Activated CD4-positive, alpha-beta T cell treated with anti-CD3 and anti-CD28 coated beads for 4 hours (primary cell): ENCODE results near the gene ARMC5.
"Not testable (repeated sequence)": the region's sequence is repeated elsewhere in the genome, so short reads cannot be mapped to it uniquely, and the experiment has no call there.

ENCODE experiments used
- DNase-seq, 2 donors: peaks; one replicate each; pipeline ENCODE4 v3.0.0-alpha.2; 2020

Gene ARMC5

DNA sequence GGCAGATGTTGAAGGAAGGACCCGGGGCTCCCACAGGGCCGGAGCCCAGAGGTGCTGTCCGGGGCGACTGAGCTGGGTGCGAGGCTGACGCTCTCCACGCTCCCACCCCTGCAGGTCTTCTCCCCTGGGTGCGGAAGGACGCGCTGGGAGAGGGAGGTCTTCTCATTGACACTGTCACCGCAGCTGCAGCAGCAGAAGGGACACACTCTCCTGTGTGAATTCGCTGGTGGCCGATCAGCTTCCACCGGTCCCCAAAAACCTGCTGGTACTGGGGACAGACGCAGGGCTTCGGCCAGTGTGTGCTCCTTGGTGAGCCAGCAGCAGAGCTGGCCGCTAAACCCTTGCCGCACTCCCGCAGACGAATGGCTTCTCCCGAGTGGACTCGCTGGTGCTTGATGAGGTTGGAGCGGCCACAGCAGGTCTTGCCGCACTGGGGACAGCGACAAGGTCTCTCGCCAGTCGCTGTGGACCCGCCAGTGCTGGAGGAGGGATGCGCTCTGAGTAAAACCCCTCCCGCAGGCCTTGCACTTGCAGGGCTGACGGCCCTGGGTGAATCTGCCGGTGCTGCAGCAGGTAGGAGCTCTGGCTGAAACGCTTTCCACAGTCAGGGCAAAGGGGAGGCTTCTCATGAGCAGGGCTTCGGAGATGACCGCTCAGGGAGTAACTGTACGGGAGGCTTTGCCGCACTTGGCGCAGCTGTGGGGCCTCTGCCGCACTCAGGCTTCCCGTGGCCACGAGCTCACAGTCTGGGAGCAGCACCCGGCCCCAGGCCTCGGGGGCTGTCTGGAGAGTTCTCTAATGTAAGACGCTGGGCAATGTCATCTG is 22.9 kb upstream of the ARMC5 start:
- no peak for DNase-seq

- no peak for DNase-seq
Measured at GRCh38 chr16:31438414-31438813, 20.9 kb upstream of the ARMC5 start.

DNA sequence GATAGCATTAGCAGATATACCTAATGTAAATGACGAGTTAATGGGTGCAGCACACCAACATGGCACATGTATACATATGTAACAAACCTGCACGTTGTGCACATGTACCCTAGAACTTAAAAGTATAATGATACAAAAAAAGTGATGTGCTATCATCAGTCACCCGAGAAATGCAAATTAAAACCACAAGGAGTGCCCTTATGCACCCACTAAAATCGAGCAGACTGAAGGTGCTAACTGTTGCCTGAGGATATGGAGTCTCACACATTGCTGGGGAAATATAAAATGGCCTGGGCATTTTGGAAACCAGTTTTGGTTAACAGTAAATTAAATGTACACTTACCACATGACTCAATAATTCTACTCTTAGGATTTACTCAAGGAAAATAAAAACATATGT is 20.3 kb upstream of the ARMC5 start:
- DNase-seq, result not testable (repeated sequence)

DNA sequence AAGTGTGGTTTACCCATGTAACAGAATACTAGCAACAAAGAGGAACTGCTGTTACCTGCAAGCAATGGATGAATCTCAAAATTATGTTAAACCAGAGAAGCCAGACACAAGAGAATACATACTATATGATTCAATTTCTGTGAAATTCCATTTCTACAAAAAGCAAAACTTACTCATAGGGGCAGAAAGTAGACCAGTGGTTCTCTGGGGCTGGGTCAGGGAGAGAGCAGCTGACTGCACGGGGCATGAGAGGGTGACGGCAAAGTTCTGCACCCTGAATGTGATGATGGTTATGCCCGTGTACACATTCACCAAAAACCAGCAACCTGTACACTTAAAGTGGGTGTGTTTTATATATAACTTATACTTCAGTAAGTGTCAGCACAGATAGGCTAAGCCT is 19.8 kb upstream of the ARMC5 start:
- no peak for DNase-seq

GRCh38 chr16:31440516-31441184 is 18.7 kb upstream of the ARMC5 start:
- no peak for DNase-seq

DNA sequence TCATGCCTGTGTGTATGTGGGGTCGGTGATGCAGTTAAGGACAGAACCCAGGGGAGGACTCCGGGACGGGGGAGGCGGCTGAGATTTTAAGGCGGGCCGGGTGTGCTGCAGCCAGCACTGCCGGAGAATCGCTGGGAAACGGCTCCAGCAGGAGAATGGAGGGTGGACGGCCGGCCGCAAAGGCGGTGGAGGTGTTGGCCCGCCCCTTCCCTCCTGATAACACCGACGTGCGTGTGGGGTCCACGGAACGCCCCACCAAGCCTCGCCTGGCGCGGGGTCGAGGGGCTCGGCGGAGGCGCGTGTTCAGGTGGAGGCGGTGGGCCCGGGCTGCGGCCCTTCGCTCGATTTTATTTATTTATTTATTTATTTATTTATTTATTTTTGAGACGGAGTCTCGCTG is 17.3 kb upstream of the ARMC5 start:
- DNase-seq, result no peak

GRCh38 chr16:31445931-31446330 is 13.4 kb upstream of the ARMC5 start:
- not testable (repeated sequence) for DNase-seq

- no peak for DNase-seq
Measured at GRCh38 chr16:31451201-31451600, 8.1 kb upstream of the ARMC5 start.

- DNase-seq, result no peak
Measured at GRCh38 chr16:31451681-31452351, 7.5 kb upstream of the ARMC5 start.

- no peak for DNase-seq
Measured at GRCh38 chr16:31452631-31453106, 6.6 kb upstream of the ARMC5 start.

GRCh38 chr16:31453255-31454204 is 5.8 kb upstream of the ARMC5 start:
- DNase-seq, result no peak

DNA sequence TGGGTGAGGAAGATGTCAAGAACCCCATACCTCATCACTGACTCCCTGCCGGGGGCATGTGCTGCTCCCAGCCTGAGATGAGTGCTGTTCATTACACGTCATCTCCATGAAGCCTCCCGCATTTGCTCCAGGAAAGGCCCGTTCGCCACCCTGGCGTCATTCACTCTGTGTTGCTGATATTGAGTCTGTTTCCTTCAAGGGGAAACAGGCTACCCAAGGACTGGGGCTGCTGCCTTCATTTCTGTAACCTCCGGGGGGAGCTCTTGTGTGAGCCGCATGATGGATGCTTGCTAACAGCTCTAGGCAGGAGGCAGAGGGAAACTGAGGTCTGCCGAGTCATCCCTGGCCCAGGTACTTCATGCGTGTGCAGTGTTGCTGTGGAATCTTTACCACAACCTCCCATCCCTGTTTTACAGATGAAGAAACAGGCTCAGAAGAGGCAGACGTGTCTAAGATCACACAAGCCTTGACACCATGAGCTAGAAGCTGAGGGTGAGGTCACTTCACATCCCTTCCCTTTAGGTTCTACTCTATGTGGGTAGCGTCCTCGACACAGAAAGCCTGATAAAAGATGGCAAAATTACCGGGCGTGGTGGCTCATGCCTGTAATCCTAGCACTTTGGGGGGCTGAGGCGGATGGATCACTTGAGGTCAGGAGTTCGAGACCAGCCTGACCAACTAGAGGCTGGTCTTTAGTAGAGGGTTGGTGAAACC is 3.5 kb upstream of the ARMC5 start:
- no peak for DNase-seq

GRCh38 chr16:31456988-31457360 is 2.3 kb upstream of the ARMC5 start:
- DNase-seq, result no peak

GRCh38 chr16:31458073-31458843 is 1.0 kb upstream of the ARMC5 start:
- DNase-seq, result peak; percentile 45 to 52

- peak; percentile 100 for DNase-seq
Measured at GRCh38 chr16:31459687-31460581, 633 bp downstream of the ARMC5 start.

- no peak for DNase-seq
Measured at GRCh38 chr16:31460582-31461002, 1.3 kb downstream of the ARMC5 start.

- DNase-seq, result no peak
Measured at GRCh38 chr16:31461201-31461920, 2.1 kb downstream of the ARMC5 start.

DNA sequence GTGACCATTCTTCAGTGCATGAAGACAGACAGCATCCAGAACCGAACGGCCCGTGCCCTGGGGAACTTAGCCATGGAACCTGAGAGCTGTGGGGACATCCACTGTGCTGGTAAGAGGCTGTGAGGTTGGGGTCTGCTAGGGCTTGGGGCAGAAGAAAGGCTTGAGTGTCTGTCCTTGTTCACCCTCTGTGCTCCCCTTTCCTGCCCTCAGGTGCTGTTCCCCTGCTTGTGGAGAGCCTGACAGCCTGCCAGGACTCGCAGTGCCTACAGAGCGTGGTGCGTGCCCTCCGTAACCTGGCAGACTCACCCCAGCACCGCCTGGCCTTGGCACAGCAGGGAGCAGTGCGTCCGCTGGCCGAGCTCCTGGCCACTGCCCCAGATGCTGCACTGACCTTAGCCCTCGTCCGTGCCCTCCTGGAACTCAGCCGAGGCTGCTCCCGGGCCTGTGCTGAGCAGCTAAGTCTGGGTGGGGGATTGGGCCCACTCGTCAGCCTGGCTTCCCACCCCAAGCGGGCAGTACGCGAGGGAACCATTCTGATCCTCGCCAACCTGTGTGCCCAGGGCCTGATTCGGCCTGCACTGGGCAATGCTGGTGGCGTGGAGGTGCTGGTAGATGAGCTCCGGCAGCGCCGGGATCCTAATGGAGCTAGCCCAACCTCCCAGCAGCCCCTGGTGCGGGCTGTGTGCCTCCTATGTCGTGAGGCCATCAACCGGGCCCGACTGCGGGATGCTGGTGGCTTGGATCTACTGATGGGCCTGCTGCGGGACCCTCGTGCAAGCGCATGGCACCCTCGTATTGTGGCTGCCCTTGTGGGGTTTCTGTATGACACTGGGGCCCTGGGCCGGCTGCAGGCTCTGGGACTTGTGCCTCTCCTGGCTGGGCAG is 2.9 kb downstream of the ARMC5 start:
- DNase-seq, result no peak
